Measurements from ENCODE around the gene CMA1.

GRCh38 chr14:24473211-24473610 is 34.9 kb downstream of the CMA1 start:
- TF ChIP-seq SIN3A (IDR thresholded peaks at IDR 0.05; ENCODE audit: borderline replicate concordance, insufficient read depth, low read length) = no peak
- TF ChIP-seq TAF1 (IDR thresholded peaks at IDR 0.05; ENCODE audit: borderline replicate concordance, insufficient read depth, low read length) = no peak
- TF ChIP-seq POLR2AphosphoS5 (IDR thresholded peaks at IDR 0.05; ENCODE audit: low read depth, low read length) = no peak
- TF ChIP-seq REST (IDR thresholded peaks at IDR 0.05; ENCODE audit: insufficient read depth in 1 of 2, low read depth in 2 of 2, low read length in 2 of 2) = no peak

All from PFSK-1 (cell line).